ENCODE data around the gene CARD19. TPM values are rescaled to one million over a fixed set of nuclear protein-coding genes. Genes with fewer than 3 reads are reported as not detected.

Gene CARD19
- total and polyA plus RNA-seq, 2 donors (not counting 1 experiment from before 2014, with no cell fraction given), result 31.9 to 63.4 TPM

- WGBS (ENCODE audit: insufficient coverage), result 28% methylated on average over 11 of the region's 11 CpGs
- H3K27me3 ChIP-seq (replicated peaks in 1 of 4; ENCODE audit: control extremely low read depth in 1 of 4, control insufficient read depth in 3 of 4, insufficient read depth in 4 of 4, low read length in 3 of 4), result no peaks in the 10 kb centered on the region
- peaks cover 0 to 13% (median 0%) of the 10 kb centered on the region in 3 donors for H3K9me3 ChIP-seq (ENCODE audit: control extremely low read depth in 1 of 3, control insufficient read depth in 2 of 3, insufficient read depth in 1 of 3, low read length in 2 of 3)
- H3K79me2 ChIP-seq (ENCODE audit: control insufficient read depth, insufficient read depth, low read length), result peaks cover 12% of the 10 kb centered on the region
- TF ChIP-seq, protein P1, sequence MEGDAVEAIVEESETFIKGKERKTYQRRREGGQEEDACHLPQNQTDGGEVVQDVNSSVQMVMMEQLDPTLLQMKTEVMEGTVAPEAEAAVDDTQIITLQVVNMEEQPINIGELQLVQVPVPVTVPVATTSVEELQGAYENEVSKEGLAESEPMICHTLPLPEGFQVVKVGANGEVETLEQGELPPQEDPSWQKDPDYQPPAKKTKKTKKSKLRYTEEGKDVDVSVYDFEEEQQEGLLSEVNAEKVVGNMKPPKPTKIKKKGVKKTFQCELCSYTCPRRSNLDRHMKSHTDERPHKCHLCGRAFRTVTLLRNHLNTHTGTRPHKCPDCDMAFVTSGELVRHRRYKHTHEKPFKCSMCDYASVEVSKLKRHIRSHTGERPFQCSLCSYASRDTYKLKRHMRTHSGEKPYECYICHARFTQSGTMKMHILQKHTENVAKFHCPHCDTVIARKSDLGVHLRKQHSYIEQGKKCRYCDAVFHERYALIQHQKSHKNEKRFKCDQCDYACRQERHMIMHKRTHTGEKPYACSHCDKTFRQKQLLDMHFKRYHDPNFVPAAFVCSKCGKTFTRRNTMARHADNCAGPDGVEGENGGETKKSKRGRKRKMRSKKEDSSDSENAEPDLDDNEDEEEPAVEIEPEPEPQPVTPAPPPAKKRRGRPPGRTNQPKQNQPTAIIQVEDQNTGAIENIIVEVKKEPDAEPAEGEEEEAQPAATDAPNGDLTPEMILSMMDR (IDR thresholded peaks at IDR 0.05), result no peak
- TF ChIP-seq EZH2 (IDR thresholded peaks at IDR 0.05; ENCODE audit: borderline replicate concordance, insufficient read depth, low read depth, low read length, poor library complexity, severe bottlenecking), result no peak
- ChIA-PET CTCF (interaction anchor here (0.8 to 4.7 kb wide), 6 partner anchors 12 to 138 kb away, joined by 3 to 25 read pairs (median 3); no protein-coding TSS in a partner anchor), POLR2A (interaction anchor here (1.0 to 3.3 kb wide), 5 partner anchors 29 to 131 kb away, joined by 4 to 36 read pairs (median 4); no protein-coding TSS in a partner anchor)
- peaks cover 7% of the 10 kb centered on the region for H4K20me1 ChIP-seq (ENCODE audit: control insufficient read depth, insufficient read depth, low read length, poor library complexity, severe bottlenecking)
- peak overlapping the region; percentile 90 for H3K4me2 ChIP-seq (replicated peaks; ENCODE audit: low read depth, low read length, poor library complexity, severe bottlenecking)
- H2AFZ ChIP-seq (ENCODE audit: insufficient read depth, low read depth, low read length, poor library complexity, severe bottlenecking), result peak overlapping the region; percentile 74
- ATAC-seq (ENCODE audit: low read depth) (no peak), DNase-seq (peak; percentile 87)
- peak overlapping the region in 4 of 5 experiments; percentile 58 to 79 (median 76) for H3K4me3 ChIP-seq (ENCODE audit: control extremely low read depth in 1 of 5, extremely low read depth in 1 of 5, insufficient read depth in 1 of 5, low read depth in 2 of 5, low read length in 4 of 5)
- peaks cover 72 to 80% of the 10 kb centered on the region in 2 donors for H3K4me1 ChIP-seq (ENCODE audit: control insufficient read depth in 2 of 2, insufficient read depth in 2 of 2, low read length in 2 of 2)
- no peaks in the 10 kb centered on the region for H3K27me3 Mint-ChIP-seq
- peaks cover 5% of the 10 kb centered on the region for H3K9me3 Mint-ChIP-seq (ENCODE audit: insufficient read depth)
- peak overlapping the region; percentile 81 for H3K9ac ChIP-seq (ENCODE audit: low read length)
- intact Hi-C loops (cut with micrococcal nuclease), result loop anchor here (1.0 to 10.0 kb wide), 6 partner anchors 30 to 1072 kb away; partner anchors contain the start of genes NINJ1, SPTLC1 and SUSD3
- peak overlapping the region; percentile 82 for H3K4me3 Mint-ChIP-seq
- H3K27ac ChIP-seq (ENCODE audit: low read length in 2 of 2), result peak overlapping the region; percentile 97 to 98
- peaks cover 76% of the 10 kb centered on the region for H3K4me1 Mint-ChIP-seq
- peak overlapping the region; percentile 95 for H3K27ac Mint-ChIP-seq
- H3K36me3 ChIP-seq (replicated peaks in 1 of 2; ENCODE audit: control extremely low read depth in 1 of 2, control insufficient read depth in 1 of 2, extremely low read depth in 1 of 2, insufficient read depth in 2 of 2, low read length in 1 of 2), result no peaks in the 10 kb centered on the region
Measured at GRCh38 chr9:93094658-93095204, 1.3 kb upstream of the CARD19 start.
